Gastroesophageal sphincter (tissue), 4 donors: ENCODE results near the gene SLC35F1. TPM values are rescaled to one million over a fixed set of nuclear protein-coding genes. Genes with fewer than 3 reads are reported as not detected.

ENCODE experiments used
- ATAC-seq: fragments of 150-250 bp; one replicate; pipeline ENCODE4 v1.9.1; 2016; ENCODE audit warnings: mild to moderate bottlenecking, moderate library complexity
- H3K27ac ChIP-seq, 4 donors: fragments of 200-600 bp; sonication (generic) in 3 of 4; 1 replicate in 3 of 4; 2 replicates in 1 of 4; pipeline ENCODE4 v1.5.1; 2016 to 2019
- H3K27me3 ChIP-seq: fragments of 200-600 bp; sonication (generic); one replicate; pipeline ENCODE4 v1.5.1; 2019
- H3K36me3 ChIP-seq, 2 donors: fragments of 200-600 bp; sonication (generic); one replicate each; pipeline ENCODE4 v1.5.1; 2019; ENCODE audit warnings: control low read depth in 1 of 2
- H3K4me1 ChIP-seq, 3 donors: fragments of 200-600 bp; sonication (generic); 1 replicate in 2 of 3; 2 replicates in 1 of 3; pipeline ENCODE4 v1.5.1; 2016 to 2019; ENCODE audit warnings: control low read depth in 2 of 3
- H3K4me3 ChIP-seq, 2 donors: fragments of 200-600 bp; sonication (generic); one replicate each; pipeline ENCODE4 v1.5.1; 2019; ENCODE audit warnings: mild to moderate bottlenecking in 1 of 2, moderate library complexity in 1 of 2
- H3K9me3 ChIP-seq, 3 donors: fragments of 200-600 bp; sonication (generic); one replicate each; pipeline ENCODE4 v1.5.1; 2017 to 2019; ENCODE audit warnings: control low read depth in 2 of 3
- CTCF ChIP-seq, 4 experiments: fragments of 200-600 bp in 2 of 4; fragments of 450-650 bp in 2 of 4; sonication (generic) in 1 of 4; IDR thresholded peaks; one replicate each; pipeline ENCODE4 v1.5.1; 2017 to 2019; ENCODE audit warnings: antibody characterized with exemption in 4 of 4, mild to moderate bottlenecking in 2 of 4, moderate library complexity in 2 of 4
- EP300 ChIP-seq: sonication (generic); formaldehyde crosslinking; IDR thresholded peaks from one replicate; pipeline ENCODE4 v1.6.1; 2017; ENCODE audit warnings: antibody characterized with exemption, mild to moderate bottlenecking
- POLR2A ChIP-seq, 2 donors: fragments of 450-650 bp; IDR thresholded peaks; one replicate each; pipeline ENCODE4 v1.6.1; 2017; ENCODE audit warnings: antibody characterized with exemption in 2 of 2, mild to moderate bottlenecking in 2 of 2, moderate library complexity in 1 of 2
- POLR2AphosphoS5 ChIP-seq: sonication (generic); formaldehyde crosslinking; IDR thresholded peaks from one replicate; pipeline ENCODE4 v1.6.1; 2017; ENCODE audit warnings: antibody characterized with exemption
- WGBS, 2 donors: methylation state at CpG; one replicate each; pipeline ENCODE4 v1.1.5; 2018; ENCODE audit warnings: low coverage in 1 of 2; 5-methylcytosine and 5-hydroxymethylcytosine counted together
- total RNA-seq, 4 donors: library from RNA; depleted of rRNA; stranded (reverse); fragments of >200 nt; gene quantifications; one replicate each; pipeline ENCODE4 v1.1.0, GENCODE V29; 2016

SLC35F1 gene
- total RNA-seq, 4 donors from 2014 or later = 4.3 to 7.4 (median 5.9) TPM

DNA sequence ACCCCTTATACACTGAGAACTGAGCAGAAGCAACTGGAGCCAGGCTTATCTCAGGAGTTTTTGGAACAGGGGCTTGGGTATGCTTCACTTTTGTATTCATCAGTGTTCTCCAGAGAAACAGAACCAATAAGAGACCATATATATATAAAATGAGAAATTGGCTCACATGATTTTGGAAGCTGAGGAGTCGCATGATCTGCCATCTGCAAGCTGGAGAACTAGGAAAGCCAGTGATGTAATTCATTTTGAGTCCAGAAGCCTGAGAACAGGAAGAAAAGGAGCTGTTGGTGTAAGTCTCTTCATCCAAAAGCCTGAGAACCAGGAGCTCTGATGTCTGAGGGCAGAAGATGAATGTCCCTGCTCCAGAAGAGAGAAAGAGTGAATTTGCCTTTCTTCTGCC, 272.0 kb downstream of the SLC35F1 start:
- ATAC-seq = no peak
- no peaks in the 10 kb centered on the region for H3K4me1 ChIP-seq
- H3K36me3 ChIP-seq = no peaks in the 10 kb centered on the region
- H3K27me3 ChIP-seq = no peaks in the 10 kb centered on the region
- no peak overlapping the region for H3K4me3 ChIP-seq
- TF ChIP-seq POLR2A (IDR thresholded peaks at IDR 0.05) (no peak), EP300 (no peak)
- whole genome bisulfite sequencing, 2 donors = 57 to 83% methylated on average over 1 of the region's 1 CpG
- H3K27ac ChIP-seq = no peak overlapping the region
- H3K9me3 ChIP-seq = peaks cover 0 to 10% (median 0%) of the 10 kb centered on the region in 3 donors

- H3K27ac ChIP-seq = peak overlapping the region; percentile 8 to 52 (median 33)
- H3K4me1 ChIP-seq = peaks cover 0 to 17% (median 0%) of the 10 kb centered on the region in 3 donors
- H3K4me3 ChIP-seq = no peak overlapping the region
- ATAC-seq = no peak
- no peaks in the 10 kb centered on the region for H3K9me3 ChIP-seq
- WGBS, 2 donors = 15% methylated on average over 1 of the region's 1 CpG; no CpG with 5 or more reads in 1 of the 2 donors
- no peaks in the 10 kb centered on the region for H3K36me3 ChIP-seq
- no peaks in the 10 kb centered on the region for H3K27me3 ChIP-seq
- TF ChIP-seq EP300 (no peak), POLR2A (IDR thresholded peaks at IDR 0.05) (no peak)
These were observed 279.9 kb downstream of the SLC35F1 start for GRCh38 chr6:118186672-118187567.

- H3K27me3 ChIP-seq = no peaks in the 10 kb centered on the region
- no peaks in the 10 kb centered on the region for H3K36me3 ChIP-seq
- H3K4me1 ChIP-seq = peaks cover 0 to 17% (median 0%) of the 10 kb centered on the region in 3 donors
- ATAC-seq = peak; percentile 84
- 13 to 31% methylated on average over 3 of the region's 3 CpGs for WGBS, 2 donors
- H3K27ac ChIP-seq = peak overlapping the region; percentile 8 to 52 (median 33)
- TF ChIP-seq EP300 (no peak), POLR2AphosphoS5 (peak; percentile 87), POLR2A (IDR thresholded peaks at IDR 0.05) (no peak), CTCF (IDR thresholded peaks at IDR 0.05) (no peak)
- H3K4me3 ChIP-seq = no peak overlapping the region
- no peaks in the 10 kb centered on the region for H3K9me3 ChIP-seq
These were observed 280.6 kb downstream of the SLC35F1 start for GRCh38 chr6:118187568-118188164.

DNA sequence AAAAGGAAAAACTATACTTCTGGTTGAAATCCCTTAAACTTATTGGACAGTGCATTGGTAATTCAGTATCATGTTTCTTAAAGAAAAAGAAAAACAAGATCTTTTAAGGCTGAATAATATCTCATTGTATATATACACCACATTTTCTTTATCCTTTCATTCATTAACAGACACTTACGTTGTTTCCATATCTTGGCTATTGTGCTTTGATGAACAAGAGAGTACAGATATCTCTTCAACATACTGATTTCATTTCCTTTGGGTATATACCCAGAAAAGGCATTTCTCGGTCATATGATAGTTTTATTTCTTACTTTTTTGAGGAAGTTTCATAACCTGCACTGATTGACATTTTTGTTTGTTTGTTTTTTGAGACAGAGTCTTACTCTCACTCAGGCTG, 281.5 kb downstream of the SLC35F1 start:
- H3K27ac ChIP-seq = no peak overlapping the region
- no peaks in the 10 kb centered on the region for H3K27me3 ChIP-seq
- peaks cover 0 to 17% (median 0%) of the 10 kb centered on the region in 3 donors for H3K4me1 ChIP-seq
- no peaks in the 10 kb centered on the region for H3K36me3 ChIP-seq
- no peak overlapping the region for H3K4me3 ChIP-seq
- no peaks in the 10 kb centered on the region for H3K9me3 ChIP-seq
- no peak for ATAC-seq
- WGBS, 2 donors = 81 to 83% methylated on average over 2 of the region's 2 CpGs
- TF ChIP-seq CTCF (IDR thresholded peaks at IDR 0.05) (no peak), POLR2A (IDR thresholded peaks at IDR 0.05) (no peak), EP300 (no peak), POLR2AphosphoS5 (no peak)

- no peaks in the 10 kb centered on the region for H3K4me1 ChIP-seq
- H3K27ac ChIP-seq = no peak overlapping the region
- H3K4me3 ChIP-seq = no peak overlapping the region
- no peaks in the 10 kb centered on the region for H3K9me3 ChIP-seq
- no peaks in the 10 kb centered on the region for H3K27me3 ChIP-seq
- no peak for ATAC-seq
- no peaks in the 10 kb centered on the region for H3K36me3 ChIP-seq
- WGBS, 2 donors = 61 to 63% methylated on average over 3 of the region's 3 CpGs
- no peak for TF ChIP-seq CTCF (IDR thresholded peaks at IDR 0.05)
- TF ChIP-seq EP300 = no peak
- TF ChIP-seq POLR2A (IDR thresholded peaks at IDR 0.05) = no peak
- no peak for TF ChIP-seq POLR2AphosphoS5
These were observed 290.5 kb downstream of the SLC35F1 start for GRCh38 chr6:118197539-118197938.
